ENCODE data around the gene EGFL8. TPM values are rescaled to one million over a fixed set of nuclear protein-coding genes. Genes with fewer than 3 reads are reported as not detected.
A peak's percentile ranks its signal among the peaks of the same experiment; 100 is the strongest.
"Not testable (repeated sequence)": the region's sequence is repeated elsewhere in the genome, so short reads cannot be mapped to it uniquely, and the experiment has no call there.

Gene EGFL8
- total RNA-seq, 1 experiment from 2014 or later: 4.3 TPM

DNA sequence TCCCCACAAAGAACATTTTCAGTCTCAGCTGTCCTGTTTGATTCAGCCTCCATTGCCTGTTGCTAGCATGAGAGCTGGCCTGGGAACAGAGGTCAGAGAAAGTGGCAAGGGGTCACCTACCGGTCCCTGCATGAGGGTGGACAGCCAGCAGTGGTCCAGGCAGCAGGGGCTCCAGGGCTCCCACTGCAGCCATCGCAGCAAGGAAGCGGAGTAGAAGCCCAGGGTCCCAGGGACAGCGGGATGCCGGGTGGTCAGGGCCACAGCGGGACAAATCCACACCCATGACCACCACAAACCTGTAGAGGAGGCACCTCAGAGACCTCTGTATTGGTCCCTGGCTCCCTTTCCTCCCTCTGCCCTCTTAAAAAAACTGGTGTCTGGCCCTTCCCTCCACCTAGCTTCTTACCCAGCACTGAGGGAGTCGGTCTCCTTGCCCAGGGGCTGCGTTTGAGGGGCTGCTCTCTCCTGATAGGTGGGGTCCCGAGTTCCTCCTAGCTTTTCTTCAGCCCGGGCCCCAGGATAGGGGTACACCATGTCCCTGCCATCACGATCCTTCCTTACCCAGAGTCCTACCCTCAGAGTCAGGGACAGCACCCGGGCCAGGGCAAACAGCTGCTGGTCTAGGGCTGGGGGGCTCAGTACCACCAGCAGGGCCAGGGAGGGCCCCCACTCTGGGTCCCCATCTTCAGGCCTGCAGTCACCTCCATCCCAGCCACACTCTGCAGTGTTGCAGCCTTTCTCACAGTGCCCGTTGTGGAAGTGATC lies 36.5 kb downstream of the EGFL8 start:
- no peak for DNase-seq
- no peaks in the 10 kb centered on the region for H3K36me3 ChIP-seq (replicated peaks; ENCODE audit: control insufficient read depth, insufficient read depth, low read length)
- no peak overlapping the region for H3K4me3 ChIP-seq (ENCODE audit: insufficient read depth, low read depth, low read length)
- peaks cover 2% of the 10 kb centered on the region; the same call in 1 of the 2 replicates for H3K27me3 ChIP-seq (ENCODE audit: control insufficient read depth, insufficient read depth, low read length)

DNA sequence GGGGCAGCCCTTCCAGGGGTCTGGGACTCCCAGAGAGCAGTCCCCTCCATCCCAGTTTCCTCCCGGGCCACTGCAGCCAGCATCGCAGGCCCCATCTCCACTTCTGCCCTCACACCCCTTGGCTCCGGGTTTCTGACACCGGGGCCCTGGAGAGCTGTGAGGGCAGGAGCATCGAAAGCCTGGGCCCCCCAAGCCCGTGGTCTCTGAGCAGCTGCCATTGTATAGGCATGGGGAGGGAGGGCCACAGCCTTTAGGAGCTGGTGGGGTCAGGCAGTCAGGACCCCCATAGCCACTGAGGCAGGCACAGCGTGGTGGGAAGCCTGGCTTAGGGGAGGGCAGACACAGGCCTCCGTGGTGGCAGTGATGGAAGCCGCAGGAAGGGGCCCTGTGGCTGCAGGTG lies 37.8 kb downstream of the EGFL8 start:
- no peak for DNase-seq
- Histone ChIP-seq H3K36me3 (replicated peaks; ENCODE audit: control insufficient read depth, insufficient read depth, low read length) (no peaks in the 10 kb centered on the region), H3K27me3 (ENCODE audit: control insufficient read depth, insufficient read depth, low read length) (peaks cover 2% of the 10 kb centered on the region; the same call in 1 of the 2 replicates), H3K4me3 (ENCODE audit: insufficient read depth, low read depth, low read length) (no peak overlapping the region)

DNA sequence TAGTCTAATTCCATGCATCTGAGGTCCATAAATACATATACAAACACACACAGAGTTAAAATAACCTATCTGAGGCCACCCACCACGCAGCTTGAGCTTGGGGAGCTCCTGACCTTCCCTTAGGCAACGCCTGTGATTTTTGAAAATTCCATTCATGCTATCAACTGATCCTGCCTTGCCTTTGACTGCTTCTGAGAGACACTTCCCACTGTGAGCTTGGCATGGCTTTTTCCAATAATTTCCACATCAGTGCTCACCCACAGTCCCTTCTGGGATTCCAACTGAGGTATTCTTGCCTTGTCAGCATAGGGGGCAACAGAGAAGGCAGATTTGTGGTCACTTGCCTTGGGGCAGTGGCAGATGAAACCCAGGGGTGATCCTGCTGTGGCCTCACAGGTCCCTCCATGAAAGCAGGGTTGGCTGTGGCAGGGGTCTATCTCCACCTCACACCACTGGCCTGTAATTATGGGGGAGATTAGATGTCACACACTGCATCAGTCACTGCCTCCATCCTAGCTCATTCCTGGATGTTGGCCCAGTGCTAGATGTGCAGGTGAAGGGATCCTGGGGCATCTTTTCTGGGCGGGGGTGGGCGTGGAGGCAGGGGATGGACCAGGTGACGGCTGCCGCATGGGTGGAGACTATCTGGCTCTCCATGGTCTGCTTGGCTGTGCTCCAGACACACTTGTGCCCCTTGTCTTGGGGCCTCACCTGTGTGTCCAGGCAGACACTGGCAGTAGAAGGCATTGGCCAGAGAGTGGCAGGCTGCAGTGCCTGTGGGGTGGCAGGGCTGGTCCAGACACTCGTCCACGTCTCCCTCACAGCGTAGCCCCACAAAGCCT lies 39.3 kb downstream of the EGFL8 start:
- Histone ChIP-seq H3K4me3 (ENCODE audit: insufficient read depth, low read depth, low read length) (no peak overlapping the region), H3K27me3 (ENCODE audit: control insufficient read depth, insufficient read depth, low read length) (peaks cover 2% of the 10 kb centered on the region; the same call in 1 of the 2 replicates), H3K36me3 (replicated peaks; ENCODE audit: control insufficient read depth, insufficient read depth, low read length) (no peaks in the 10 kb centered on the region)
- no peak for DNase-seq

DNA sequence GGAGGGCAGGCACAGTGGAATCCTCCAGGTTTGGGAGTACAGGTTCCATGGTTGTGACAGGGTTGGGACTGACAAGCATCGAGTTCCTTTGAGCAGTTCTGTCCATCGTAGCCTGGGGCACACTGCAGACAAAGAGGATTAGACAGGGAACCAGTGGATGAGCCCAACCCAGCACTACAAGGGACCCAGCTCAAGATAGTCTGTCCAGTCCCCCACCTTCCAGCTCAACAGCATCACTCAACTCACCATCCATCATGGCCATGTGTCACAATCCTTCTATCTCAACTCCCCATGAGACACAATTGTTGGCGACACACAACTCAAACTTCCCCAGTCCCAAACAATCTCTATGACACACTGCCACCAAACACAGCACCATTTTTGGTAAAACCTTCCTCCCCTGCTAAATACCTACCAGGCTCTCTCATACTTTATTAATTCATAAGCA lies 39.9 kb downstream of the EGFL8 start:
- peaks cover 2% of the 10 kb centered on the region; the same call in 1 of the 2 replicates for H3K27me3 ChIP-seq (ENCODE audit: control insufficient read depth, insufficient read depth, low read length)
- DNase-seq: no peak
- H3K36me3 ChIP-seq (replicated peaks; ENCODE audit: control insufficient read depth, insufficient read depth, low read length): no peaks in the 10 kb centered on the region
- no peak overlapping the region for H3K4me3 ChIP-seq (ENCODE audit: insufficient read depth, low read depth, low read length)

DNA sequence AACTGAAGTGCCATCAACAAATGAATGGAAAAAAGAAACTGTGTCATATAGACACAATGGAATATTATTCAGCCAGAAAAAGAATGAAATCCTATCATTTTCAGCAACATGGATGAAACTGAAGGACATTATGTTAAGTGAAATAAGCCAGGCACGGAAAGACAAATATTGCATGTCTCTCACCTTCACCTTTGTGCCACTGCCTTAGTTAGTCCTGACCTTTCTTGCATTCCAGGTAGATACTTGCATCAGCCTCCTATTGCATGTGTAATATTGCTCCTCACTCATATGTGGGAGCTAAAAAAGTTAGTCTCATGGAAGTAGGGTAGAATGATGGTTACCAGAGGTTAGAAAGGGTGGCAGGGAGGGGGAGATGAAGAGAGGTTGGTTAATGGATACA lies 44.6 kb downstream of the EGFL8 start:
- DNase-seq: no peak
- Histone ChIP-seq H3K4me3 (ENCODE audit: insufficient read depth, low read depth, low read length) (no peak overlapping the region), H3K27me3 (ENCODE audit: control insufficient read depth, insufficient read depth, low read length) (0 out of 2 replicates have a peak, but pooled peaks cover 2% of the 10 kb centered on the region), H3K36me3 (replicated peaks; ENCODE audit: control insufficient read depth, insufficient read depth, low read length) (no peaks in the 10 kb centered on the region)

DNA sequence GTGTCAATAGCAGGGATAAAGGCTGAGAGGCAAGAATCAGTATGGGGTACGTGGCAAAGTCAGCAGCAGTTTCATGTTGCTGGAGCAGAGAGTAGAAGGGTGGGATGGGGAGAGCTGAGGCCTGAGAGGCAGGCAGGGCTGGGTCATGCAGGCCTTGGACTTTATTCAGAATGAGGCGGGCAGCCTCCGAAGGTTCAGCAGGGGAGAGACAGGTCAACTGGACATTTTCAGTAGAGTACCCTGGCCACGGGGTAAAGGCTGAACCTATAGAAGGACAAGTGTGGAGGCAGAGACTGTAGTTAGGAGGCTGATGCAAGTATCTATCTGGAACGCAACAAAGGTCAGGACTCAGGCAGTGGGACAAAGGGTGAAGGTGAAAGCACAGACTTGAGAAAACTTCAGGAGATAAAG lies 45.8 kb downstream of the EGFL8 start:
- DNase-seq: no peak
- Histone ChIP-seq H3K36me3 (replicated peaks; ENCODE audit: control insufficient read depth, insufficient read depth, low read length) (no peaks in the 10 kb centered on the region), H3K4me3 (ENCODE audit: insufficient read depth, low read depth, low read length) (no peak overlapping the region), H3K27me3 (ENCODE audit: control insufficient read depth, insufficient read depth, low read length) (no peaks in the 10 kb centered on the region; the same call in 1 of the 2 replicates)

DNA sequence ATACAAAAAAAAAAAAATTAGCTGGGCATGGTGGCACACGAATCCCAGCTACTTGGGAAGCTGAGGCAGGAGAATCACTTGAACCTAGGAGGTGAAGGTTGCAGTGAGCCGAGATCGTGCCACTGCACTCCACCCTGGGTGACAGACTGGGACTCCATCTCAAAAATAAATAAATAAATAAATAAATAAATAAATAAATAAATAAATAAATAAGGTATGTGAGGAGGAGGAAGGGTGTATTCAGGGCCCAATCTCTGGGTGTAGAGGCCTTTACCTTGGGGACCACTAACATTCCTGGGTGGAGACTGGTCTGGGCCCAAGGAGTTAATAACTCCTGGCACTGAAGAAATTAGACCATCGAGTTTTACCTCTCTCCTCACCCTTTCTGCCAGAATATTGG lies 47.0 kb downstream of the EGFL8 start:
- DNase-seq; H3K4me3 ChIP-seq (ENCODE audit: insufficient read depth, low read depth, low read length); H3K27me3 ChIP-seq (ENCODE audit: control insufficient read depth, insufficient read depth, low read length); H3K36me3 ChIP-seq (replicated peaks; ENCODE audit: control insufficient read depth, insufficient read depth, low read length): not testable (repeated sequence)

DNA sequence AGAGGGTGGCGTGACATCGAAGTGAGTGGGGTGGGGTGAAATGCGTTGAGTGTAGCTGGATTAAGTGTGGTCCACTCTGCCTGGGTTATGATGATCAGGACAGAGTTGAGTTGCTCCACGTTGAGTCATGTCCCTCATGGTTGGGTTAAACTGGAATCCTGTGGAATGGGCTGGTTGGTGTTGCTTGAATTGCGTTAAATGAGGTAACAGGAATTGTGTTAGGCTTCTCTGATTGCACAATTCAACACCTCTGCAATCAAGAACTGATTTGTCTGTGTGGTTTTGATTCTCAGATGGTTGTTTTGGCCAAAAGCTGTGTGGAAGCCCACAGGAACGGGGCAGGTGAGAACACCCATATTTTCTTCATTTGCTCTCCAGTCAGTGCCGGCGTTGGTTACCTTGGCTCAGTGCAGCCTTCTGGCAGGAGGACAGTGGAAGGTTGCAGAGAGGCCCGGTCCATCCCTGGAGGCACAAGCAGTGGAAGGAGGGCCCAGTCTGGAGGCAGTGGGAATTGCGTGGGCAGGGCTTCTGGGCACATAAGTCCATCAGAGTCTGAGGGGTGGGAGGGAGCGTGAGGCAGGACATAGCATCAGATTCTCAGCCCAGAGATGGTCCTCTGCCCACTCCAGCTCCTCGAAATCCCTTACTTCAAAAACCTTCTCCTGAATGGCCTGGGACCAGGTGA lies 47.8 kb downstream of the EGFL8 start:
- Histone ChIP-seq H3K27me3 (ENCODE audit: control insufficient read depth, insufficient read depth, low read length) (no peaks in the 10 kb centered on the region; the same call in 1 of the 2 replicates), H3K4me3 (ENCODE audit: insufficient read depth, low read depth, low read length) (no peak overlapping the region), H3K36me3 (replicated peaks; ENCODE audit: control insufficient read depth, insufficient read depth, low read length) (no peaks in the 10 kb centered on the region)
- peak; percentile 24 for DNase-seq

DNA sequence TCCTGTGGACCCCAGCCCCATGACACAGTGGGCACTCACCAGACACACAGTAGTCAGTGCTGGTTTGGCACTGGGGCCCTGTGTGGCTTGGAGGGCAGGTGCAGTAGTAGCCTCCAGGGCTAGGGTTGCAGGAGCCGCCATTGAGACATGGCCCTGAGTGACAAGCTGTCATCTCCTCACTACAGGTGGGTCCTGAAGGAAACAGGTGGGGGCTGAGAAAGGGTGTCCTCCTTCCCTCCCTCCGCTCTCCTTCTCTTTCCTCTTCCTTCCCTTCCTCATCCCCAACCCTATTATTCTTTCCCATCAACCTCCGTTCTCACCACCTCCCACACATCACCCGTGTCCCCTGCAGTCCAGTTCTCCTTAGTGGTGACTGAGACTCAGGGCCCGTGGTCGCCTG lies 49.3 kb downstream of the EGFL8 start:
- Histone ChIP-seq H3K4me3 (ENCODE audit: insufficient read depth, low read depth, low read length) (no peak overlapping the region), H3K27me3 (ENCODE audit: control insufficient read depth, insufficient read depth, low read length) (no peaks in the 10 kb centered on the region; the same call in 1 of the 2 replicates), H3K36me3 (replicated peaks; ENCODE audit: control insufficient read depth, insufficient read depth, low read length) (no peaks in the 10 kb centered on the region)
- peak; percentile 17 for DNase-seq

DNA sequence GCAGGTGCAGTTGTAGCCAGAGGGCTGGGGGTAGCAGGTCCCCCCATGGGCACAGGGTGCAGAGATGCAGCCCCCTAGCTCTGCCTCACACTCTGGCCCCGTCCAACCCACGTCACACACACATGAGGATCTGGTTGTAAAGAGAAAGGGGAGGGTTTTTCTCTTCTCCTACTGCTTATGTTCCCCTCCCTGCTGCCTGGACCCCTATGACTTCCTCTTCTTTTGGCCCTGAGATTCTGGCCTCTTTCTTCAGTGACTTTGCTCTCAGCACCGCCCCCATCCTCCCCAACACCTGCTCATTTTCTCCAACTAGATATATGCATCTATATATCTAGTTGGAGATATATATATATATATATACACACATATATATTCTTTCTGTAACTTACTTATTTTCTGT lies 49.7 kb downstream of the EGFL8 start:
- Histone ChIP-seq H3K27me3 (ENCODE audit: control insufficient read depth, insufficient read depth, low read length) (no peaks in the 10 kb centered on the region; the same call in 1 of the 2 replicates), H3K36me3 (replicated peaks; ENCODE audit: control insufficient read depth, insufficient read depth, low read length) (no peaks in the 10 kb centered on the region), H3K4me3 (ENCODE audit: insufficient read depth, low read depth, low read length) (no peak overlapping the region)
- peak; percentile 6 for DNase-seq

DNA sequence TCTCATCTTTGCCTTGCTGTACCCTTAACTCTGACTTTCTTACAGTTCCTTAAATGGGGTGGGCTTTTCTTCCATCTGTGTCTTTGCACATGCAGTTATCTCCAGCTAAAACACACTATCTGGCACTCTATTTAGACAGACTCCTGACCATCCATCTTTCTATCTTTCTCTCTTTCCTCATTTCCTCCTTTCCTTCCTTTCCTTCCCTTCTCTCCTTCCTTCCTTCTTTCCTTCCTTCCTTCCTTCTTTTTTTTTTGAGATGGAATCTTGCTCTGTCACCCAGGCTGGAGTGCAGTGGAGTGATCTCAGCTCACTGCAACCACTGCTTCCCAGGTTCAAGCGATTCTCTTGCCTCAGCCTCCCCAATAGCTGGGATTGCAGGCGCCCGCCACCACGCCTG lies 51.2 kb downstream of the EGFL8 start:
- no peaks in the 10 kb centered on the region for H3K36me3 ChIP-seq (replicated peaks; ENCODE audit: control insufficient read depth, insufficient read depth, low read length)
- no peak overlapping the region for H3K4me3 ChIP-seq (ENCODE audit: insufficient read depth, low read depth, low read length)
- peaks cover 2% of the 10 kb centered on the region; the same call in 1 of the 2 replicates for H3K27me3 ChIP-seq (ENCODE audit: control insufficient read depth, insufficient read depth, low read length)
- DNase-seq: no peak

DNA sequence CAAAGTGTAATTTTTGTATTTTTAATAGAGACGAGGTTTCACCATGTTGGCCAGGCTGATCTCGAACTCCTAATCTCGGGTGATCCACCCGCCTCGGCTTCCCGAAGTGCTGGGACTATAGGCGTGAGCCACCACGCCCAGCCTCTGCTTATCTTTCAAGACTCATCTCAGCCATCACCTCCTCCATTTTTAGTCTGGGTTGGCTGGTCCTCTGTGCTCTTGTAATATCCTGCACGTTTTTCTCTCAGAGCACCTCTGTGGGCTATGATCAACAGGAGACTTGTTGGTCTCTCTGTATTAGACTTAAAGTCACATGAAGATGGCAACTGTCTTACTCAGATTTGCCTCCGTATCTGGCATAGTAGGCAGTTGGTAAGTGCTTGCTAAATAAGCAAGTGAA lies 51.9 kb downstream of the EGFL8 start:
- H3K27me3 ChIP-seq (ENCODE audit: control insufficient read depth, insufficient read depth, low read length): peaks cover 2% of the 10 kb centered on the region; the same call in 1 of the 2 replicates
- DNase-seq: no peak
- H3K36me3 ChIP-seq (replicated peaks; ENCODE audit: control insufficient read depth, insufficient read depth, low read length): no peaks in the 10 kb centered on the region
- H3K4me3 ChIP-seq (ENCODE audit: insufficient read depth, low read depth, low read length): no peak overlapping the region

DNA sequence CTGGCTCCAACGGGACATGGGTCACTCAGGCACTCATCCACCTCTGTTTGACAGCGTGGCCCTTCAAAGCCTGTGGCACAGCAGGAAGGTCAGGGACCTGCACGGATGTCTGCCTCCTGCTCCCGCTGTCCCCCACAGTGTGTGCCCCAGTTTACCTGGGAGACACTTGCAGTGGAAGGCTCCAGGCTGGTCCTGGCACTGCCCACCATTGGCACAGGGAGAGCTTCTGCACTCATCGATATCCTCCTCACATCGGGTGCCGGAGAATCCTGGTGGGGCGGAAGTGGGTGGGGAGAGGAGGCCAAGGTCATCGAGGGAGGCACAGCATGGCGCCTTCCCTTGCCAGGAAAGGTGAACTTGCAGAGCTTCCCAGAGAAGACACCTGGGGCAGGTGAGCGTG lies 52.6 kb downstream of the EGFL8 start:
- no peak for DNase-seq
- Histone ChIP-seq H3K4me3 (ENCODE audit: insufficient read depth, low read depth, low read length) (no peak overlapping the region), H3K27me3 (ENCODE audit: control insufficient read depth, insufficient read depth, low read length) (peaks cover 2% of the 10 kb centered on the region; the same call in 1 of the 2 replicates)

More for the DNA sequence above, 52.6 kb downstream of the EGFL8 start:
- no peaks in the 10 kb centered on the region for H3K36me3 ChIP-seq (replicated peaks; ENCODE audit: control insufficient read depth, insufficient read depth, low read length)

All from H7 (cell line).